ENCODE measurements around the gene PLEKHA1.

GRCh38 chr10:122459561-122460273, 85.2 kb downstream of the PLEKHA1 start:
- TF ChIP-seq, protein P1, sequence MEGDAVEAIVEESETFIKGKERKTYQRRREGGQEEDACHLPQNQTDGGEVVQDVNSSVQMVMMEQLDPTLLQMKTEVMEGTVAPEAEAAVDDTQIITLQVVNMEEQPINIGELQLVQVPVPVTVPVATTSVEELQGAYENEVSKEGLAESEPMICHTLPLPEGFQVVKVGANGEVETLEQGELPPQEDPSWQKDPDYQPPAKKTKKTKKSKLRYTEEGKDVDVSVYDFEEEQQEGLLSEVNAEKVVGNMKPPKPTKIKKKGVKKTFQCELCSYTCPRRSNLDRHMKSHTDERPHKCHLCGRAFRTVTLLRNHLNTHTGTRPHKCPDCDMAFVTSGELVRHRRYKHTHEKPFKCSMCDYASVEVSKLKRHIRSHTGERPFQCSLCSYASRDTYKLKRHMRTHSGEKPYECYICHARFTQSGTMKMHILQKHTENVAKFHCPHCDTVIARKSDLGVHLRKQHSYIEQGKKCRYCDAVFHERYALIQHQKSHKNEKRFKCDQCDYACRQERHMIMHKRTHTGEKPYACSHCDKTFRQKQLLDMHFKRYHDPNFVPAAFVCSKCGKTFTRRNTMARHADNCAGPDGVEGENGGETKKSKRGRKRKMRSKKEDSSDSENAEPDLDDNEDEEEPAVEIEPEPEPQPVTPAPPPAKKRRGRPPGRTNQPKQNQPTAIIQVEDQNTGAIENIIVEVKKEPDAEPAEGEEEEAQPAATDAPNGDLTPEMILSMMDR (IDR thresholded peaks at IDR 0.05) = no peak
- TF ChIP-seq EP300 (IDR thresholded peaks at IDR 0.05) = no peak
- TF ChIP-seq POLR2A (IDR thresholded peaks at IDR 0.05) = no peak

Measured in tibial nerve (tissue), 4 donors.